CD14-positive monocyte (primary cell): ENCODE results near the gene FBXW7. TPM values are rescaled to one million over a fixed set of nuclear protein-coding genes. Genes with fewer than 3 reads are reported as not detected.

Experiments
- DNase-seq, 3 donors: peaks; one replicate each; pipeline ENCODE4 v3.0.0-alpha.2; 2011 to 2022
- H2AFZ ChIP-seq: 2 replicates; pipeline ENCODE4 v1.6.0; 2012; ENCODE audit warnings: mild to moderate bottlenecking, low read depth, low read length, inconsistent platforms; ENCODE audit not compliant: insufficient read depth, poor library complexity, severe bottlenecking
- H3K27ac ChIP-seq, 2 donors: 1 replicate in 1 of 2; 2 replicates in 1 of 2; pipeline ENCODE4 v1.5.1; 2012 to 2013; ENCODE audit warnings: low read length in 2 of 2, control low read depth in 1 of 2, inconsistent platforms in 1 of 2, low read depth in 1 of 2, mild to moderate bottlenecking in 1 of 2
- H3K27me3 ChIP-seq, 2 donors: one replicate each; pipeline versions ENCODE4 v1.6.0 to v1.6.1; 2011 to 2013; ENCODE audit warnings: low read length in 2 of 2; ENCODE audit not compliant: control insufficient read depth in 2 of 2, insufficient read depth in 2 of 2
- H3K36me3 ChIP-seq, 2 donors: replicated peaks in 1 of 2; 1 replicate in 1 of 2; 2 replicates in 1 of 2; pipeline versions ENCODE4 v1.5.1 to v1.6.1; 2012 to 2013; ENCODE audit warnings: low read length in 2 of 2, control low read depth in 1 of 2, inconsistent platforms in 1 of 2, mild to moderate bottlenecking in 1 of 2; ENCODE audit not compliant: insufficient read depth in 2 of 2, control insufficient read depth in 1 of 2
- H3K4me1 ChIP-seq, 2 donors: 1 replicate in 1 of 2; 2 replicates in 1 of 2; pipeline versions ENCODE4 v1.5.1 to v1.6.1; 2012 to 2013; ENCODE audit warnings: low read length in 2 of 2, control low read depth in 1 of 2, inconsistent platforms in 1 of 2, mild to moderate bottlenecking in 1 of 2, moderate library complexity in 1 of 2; ENCODE audit not compliant: insufficient read depth in 2 of 2, control insufficient read depth in 1 of 2
- H3K4me2 ChIP-seq: replicated peaks from 2 replicates; pipeline ENCODE3; 2012; ENCODE audit warnings: low read length, moderate library complexity, mild to moderate bottlenecking; ENCODE audit not compliant: poor library complexity, severe bottlenecking; ENCODE audit errors: extremely low read depth
- H3K4me3 ChIP-seq, 3 experiments: fragments of 200-600 bp in 1 of 3; sonication (generic) in 1 of 3; replicated peaks in 1 of 3; 1 replicate in 2 of 3; 2 replicates in 1 of 3; pipeline ENCODE4 v1.5.1; 2011 to 2013; ENCODE audit warnings: low read length in 3 of 3, mild to moderate bottlenecking in 3 of 3, control low read depth in 2 of 3, low read depth in 2 of 3, inconsistent platforms in 1 of 3, moderate library complexity in 1 of 3
- H3K79me2 ChIP-seq: 2 replicates; pipeline ENCODE4 v1.6.0; 2012; ENCODE audit warnings: mild to moderate bottlenecking, control low read depth, inconsistent platforms, low read length, moderate library complexity; ENCODE audit not compliant: insufficient read depth
- H3K9ac ChIP-seq: 2 replicates; pipeline ENCODE4 v1.6.0; 2017; ENCODE audit warnings: low read length, mild to moderate bottlenecking; ENCODE audit not compliant: insufficient read depth, poor library complexity, severe bottlenecking
- H3K9me3 ChIP-seq, 2 donors: replicated peaks in 1 of 2; 1 replicate in 1 of 2; 2 replicates in 1 of 2; pipeline versions ENCODE4 v1.5.1 to v1.6.1; 2012 to 2013; ENCODE audit warnings: low read length in 2 of 2, control low read depth in 1 of 2; ENCODE audit not compliant: control insufficient read depth in 1 of 2, insufficient read depth in 1 of 2
- H4K20me1 ChIP-seq: 2 replicates; pipeline ENCODE4 v1.6.0; 2012; ENCODE audit warnings: mild to moderate bottlenecking, low read length, control low read depth, moderate library complexity; ENCODE audit not compliant: insufficient read depth
- H3K27ac Mint-ChIP-seq, 7 donors: one replicate each; pipeline ENCODE4 v1.8.0; 2020; ENCODE audit warnings: mild to moderate bottlenecking in 7 of 7, mixed read lengths in 7 of 7, moderate library complexity in 6 of 7, inconsistent platforms in 2 of 7
- H3K27me3 Mint-ChIP-seq, 3 donors: one replicate each; pipeline ENCODE4 v1.8.0; 2021 to 2022; ENCODE audit warnings: low read depth in 3 of 3, mild to moderate bottlenecking in 3 of 3, mixed read lengths in 3 of 3, moderate library complexity in 3 of 3, inconsistent platforms in 1 of 3
- H3K36me3 Mint-ChIP-seq, 2 donors: one replicate each; pipeline ENCODE4 v1.8.0; 2020; ENCODE audit warnings: mixed read lengths in 2 of 2, inconsistent platforms in 1 of 2, mild to moderate bottlenecking in 1 of 2
- H3K4me1 Mint-ChIP-seq: one replicate; pipeline ENCODE4 v1.8.0; 2020; ENCODE audit warnings: mild to moderate bottlenecking, mixed read lengths
- H3K4me3 Mint-ChIP-seq, 2 donors: one replicate each; pipeline ENCODE4 v1.8.0; 2020; ENCODE audit warnings: mild to moderate bottlenecking in 2 of 2, mixed read lengths in 2 of 2, moderate library complexity in 1 of 2
- H3K9me3 Mint-ChIP-seq, 7 donors: one replicate each; pipeline ENCODE4 v1.8.0; 2020 to 2022; ENCODE audit warnings: mixed read lengths in 7 of 7, mild to moderate bottlenecking in 6 of 7, moderate library complexity in 6 of 7, inconsistent platforms in 2 of 7
- WGBS: methylation state at CpG from one replicate; pipeline ENCODE4 v1.1.5; 2013; ENCODE audit warnings: missing lambda C conversion rate; ENCODE audit not compliant: insufficient coverage; 5-methylcytosine and 5-hydroxymethylcytosine counted together
- intact Hi-C, 2 donors: fragments of 100-400 bp; cut with micrococcal nuclease; formaldehyde crosslinking; loops; one replicate each; pipeline versions ENCODE4 v1.15.0 to v1.15.1; 2023
- polyA plus RNA-seq, 3 donors: library from polyadenylated mRNA; depleted of rRNA in 1 of 3; unstranded in 2 of 3; stranded (reverse) in 1 of 3; fragments of 300-500 nt in 2 of 3; fragments of >200 nt in 1 of 3; fragmentation: Illumina TruSeq in 2 of 3; gene quantifications; 1 replicate in 2 of 3; 2 replicates in 1 of 3; pipeline ENCODE4 v1.2.3, GENCODE V29; 2012 to 2021
- TF ChIP-seq, protein P1 (sequence below): fragments of 200-600 bp; IDR thresholded peaks from one replicate; pipeline ENCODE4 v1.8.0; 2022; ENCODE audit warnings: antibody characterized with exemption, mild to moderate bottlenecking

FBXW7 gene
- polyA plus RNA-seq, 3 donors = 25.1 to 44.9 (median 35.6) TPM

DNA sequence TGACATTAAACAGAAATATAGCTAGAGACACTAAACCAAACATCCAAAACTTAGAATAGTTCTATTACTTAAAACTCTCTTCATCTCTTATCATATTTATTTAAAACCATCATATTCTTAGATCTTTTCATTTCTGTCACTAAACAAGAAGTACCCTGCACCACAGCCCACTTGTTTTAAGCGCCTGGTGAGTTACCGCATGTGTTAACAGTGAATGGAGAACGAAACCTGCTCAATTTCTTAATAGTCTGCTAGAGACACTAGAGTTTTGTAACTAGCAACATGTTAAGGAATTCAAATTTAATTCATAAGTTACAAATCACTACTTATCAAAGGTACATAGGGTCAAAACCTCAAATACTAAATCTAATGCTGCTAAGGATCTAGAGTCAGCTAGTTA is 111.5 kb downstream of the FBXW7 start:
- no CpG with 5 or more reads among the region's 3 CpGs for WGBS
- TF ChIP-seq, protein P1, sequence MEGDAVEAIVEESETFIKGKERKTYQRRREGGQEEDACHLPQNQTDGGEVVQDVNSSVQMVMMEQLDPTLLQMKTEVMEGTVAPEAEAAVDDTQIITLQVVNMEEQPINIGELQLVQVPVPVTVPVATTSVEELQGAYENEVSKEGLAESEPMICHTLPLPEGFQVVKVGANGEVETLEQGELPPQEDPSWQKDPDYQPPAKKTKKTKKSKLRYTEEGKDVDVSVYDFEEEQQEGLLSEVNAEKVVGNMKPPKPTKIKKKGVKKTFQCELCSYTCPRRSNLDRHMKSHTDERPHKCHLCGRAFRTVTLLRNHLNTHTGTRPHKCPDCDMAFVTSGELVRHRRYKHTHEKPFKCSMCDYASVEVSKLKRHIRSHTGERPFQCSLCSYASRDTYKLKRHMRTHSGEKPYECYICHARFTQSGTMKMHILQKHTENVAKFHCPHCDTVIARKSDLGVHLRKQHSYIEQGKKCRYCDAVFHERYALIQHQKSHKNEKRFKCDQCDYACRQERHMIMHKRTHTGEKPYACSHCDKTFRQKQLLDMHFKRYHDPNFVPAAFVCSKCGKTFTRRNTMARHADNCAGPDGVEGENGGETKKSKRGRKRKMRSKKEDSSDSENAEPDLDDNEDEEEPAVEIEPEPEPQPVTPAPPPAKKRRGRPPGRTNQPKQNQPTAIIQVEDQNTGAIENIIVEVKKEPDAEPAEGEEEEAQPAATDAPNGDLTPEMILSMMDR = no peak
- peaks cover 22 to 23% of the 10 kb centered on the region in 2 donors for H3K4me1 ChIP-seq
- H4K20me1 ChIP-seq = peaks cover 59% of the 10 kb centered on the region
- H3K9me3 Mint-ChIP-seq = no peaks in the 10 kb centered on the region
- H3K4me1 Mint-ChIP-seq = peaks cover 30% of the 10 kb centered on the region
- no peak overlapping the region for H2AFZ ChIP-seq
- H3K79me2 ChIP-seq = peaks cover 55% of the 10 kb centered on the region
- no peak overlapping the region for H3K4me3 Mint-ChIP-seq
- H3K27me3 ChIP-seq = no peaks in the 10 kb centered on the region
- intact Hi-C loops = no loop called here
- H3K27me3 Mint-ChIP-seq = no peaks in the 10 kb centered on the region
- H3K4me3 ChIP-seq = peak overlapping the region in 1 of 3 experiments; percentile 4
- H3K4me2 ChIP-seq = peak overlapping the region; percentile 33
- peaks cover 16 to 27% of the 10 kb centered on the region in 2 donors for H3K36me3 Mint-ChIP-seq
- peak overlapping the region in 1 of 2 donors; percentile 82 for H3K27ac ChIP-seq
- H3K27ac Mint-ChIP-seq = peak overlapping the region; percentile 5 to 92 (median 87)
- H3K36me3 ChIP-seq = peaks cover 0 to 19% of the 10 kb centered on the region in 2 donors
- no peaks in the 10 kb centered on the region for H3K9me3 ChIP-seq
- DNase-seq = peak in 1 of 3 donors; percentile 12
- no peak overlapping the region for H3K9ac ChIP-seq

DNA sequence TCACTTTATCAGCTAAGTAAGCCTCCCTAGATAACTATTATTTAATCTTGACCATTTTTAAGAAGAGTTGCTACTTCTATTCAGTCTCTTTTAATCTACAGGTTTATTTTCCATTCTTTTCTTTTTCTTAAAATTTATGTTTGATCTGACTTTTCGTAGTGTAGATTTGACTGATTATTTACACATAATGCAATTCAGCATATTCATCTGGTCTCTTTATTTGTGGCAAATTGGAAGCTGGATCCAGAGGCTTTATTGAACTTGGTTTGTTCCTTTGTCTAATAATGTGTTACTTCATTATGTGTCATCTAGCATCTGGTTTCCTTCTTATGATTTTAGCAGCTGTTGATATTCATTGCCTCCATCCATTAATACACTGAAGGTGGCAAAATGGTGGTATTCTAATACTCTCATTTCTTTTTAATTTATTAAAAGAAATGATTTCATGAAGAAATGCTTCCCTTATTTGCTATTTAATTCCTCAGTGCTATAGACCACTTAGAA is 113.0 kb downstream of the FBXW7 start:
- peaks cover 64% of the 10 kb centered on the region for H4K20me1 ChIP-seq
- intact Hi-C loops = no loop called here
- H3K27ac ChIP-seq = no peak overlapping the region
- H3K9me3 Mint-ChIP-seq = no peaks in the 10 kb centered on the region
- H3K4me1 Mint-ChIP-seq = peaks cover 30% of the 10 kb centered on the region
- H3K27ac Mint-ChIP-seq = no peak overlapping the region
- no peak overlapping the region for H3K4me3 Mint-ChIP-seq
- H3K79me2 ChIP-seq = peaks cover 58% of the 10 kb centered on the region
- H3K36me3 ChIP-seq = peaks cover 0 to 11% of the 10 kb centered on the region in 2 donors
- H3K4me3 ChIP-seq = no peak overlapping the region
- H3K9ac ChIP-seq = no peak overlapping the region
- H3K36me3 Mint-ChIP-seq = peaks cover 15 to 17% of the 10 kb centered on the region in 2 donors
- TF ChIP-seq, protein P1 = no peak
- H2AFZ ChIP-seq = no peak overlapping the region
- H3K27me3 ChIP-seq = no peaks in the 10 kb centered on the region
- H3K9me3 ChIP-seq = no peaks in the 10 kb centered on the region
- WGBS = no CpG with 5 or more reads among the region's 1 CpG
- no peak overlapping the region for H3K4me2 ChIP-seq
- H3K4me1 ChIP-seq = peaks cover 22 to 23% of the 10 kb centered on the region in 2 donors
- no peak for DNase-seq
- no peaks in the 10 kb centered on the region for H3K27me3 Mint-ChIP-seq
